Fibroblast of villous mesenchyme (primary cell): ENCODE data around the gene TRIM67. TPM values are rescaled to one million over a fixed set of nuclear protein-coding genes. Genes with fewer than 3 reads are reported as not detected.

Experiments
- DNase-seq: peaks from one replicate; pipeline ENCODE4 v3.0.0-alpha.2; 2010; ENCODE audit warnings: low read depth
- H3K4me3 ChIP-seq: 2 replicates; pipeline ENCODE4 v1.5.1; 2011; ENCODE audit warnings: low read depth, mild to moderate bottlenecking, low read length
- CTCF ChIP-seq: IDR thresholded peaks from 2 replicates; pipeline ENCODE4 v1.5.1; 2012; ENCODE audit warnings: low read depth, mild to moderate bottlenecking, low read length; ENCODE audit not compliant: insufficient read depth
- total RNA-seq: library from RNA; depleted of rRNA; stranded (reverse); fragments of >200 nt; gene quantifications from 2 replicates; pipeline ENCODE4 v1.2.3, GENCODE V29; 2012

Gene TRIM67
- total RNA-seq, 1 donor = not detected

GRCh38 chr1:231188072-231188471, 26.2 kb downstream of the TRIM67 start:
- no peak for DNase-seq
- H3K4me3 ChIP-seq = no peak overlapping the region
- no peak for TF ChIP-seq CTCF

DNA sequence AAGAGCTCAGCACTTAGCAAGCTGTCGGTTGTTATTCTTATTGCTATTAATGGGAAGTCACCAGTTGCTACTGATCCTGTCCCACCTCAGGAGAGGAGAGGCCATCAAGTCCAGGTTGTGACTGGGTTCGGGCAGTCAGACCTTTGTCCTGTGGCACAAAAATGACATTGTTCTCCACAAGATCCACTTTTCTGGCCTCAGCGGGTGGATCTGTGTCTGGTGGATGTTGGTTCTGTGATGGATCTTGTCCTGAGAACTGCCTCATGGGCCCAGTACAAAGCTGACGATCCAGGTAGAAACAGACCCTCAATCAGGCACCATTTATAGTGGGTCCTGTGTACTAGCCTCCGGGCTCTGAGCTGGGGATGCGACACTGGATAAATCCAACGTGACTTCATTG, 26.9 kb downstream of the TRIM67 start:
- H3K4me3 ChIP-seq = no peak overlapping the region
- no peak for TF ChIP-seq CTCF
- no peak for DNase-seq

- H3K4me3 ChIP-seq = no peak overlapping the region
- DNase-seq = no peak
- TF ChIP-seq CTCF = no peak
Observed at GRCh38 chr1:231189683-231190270, 27.9 kb downstream of the TRIM67 start.

DNA sequence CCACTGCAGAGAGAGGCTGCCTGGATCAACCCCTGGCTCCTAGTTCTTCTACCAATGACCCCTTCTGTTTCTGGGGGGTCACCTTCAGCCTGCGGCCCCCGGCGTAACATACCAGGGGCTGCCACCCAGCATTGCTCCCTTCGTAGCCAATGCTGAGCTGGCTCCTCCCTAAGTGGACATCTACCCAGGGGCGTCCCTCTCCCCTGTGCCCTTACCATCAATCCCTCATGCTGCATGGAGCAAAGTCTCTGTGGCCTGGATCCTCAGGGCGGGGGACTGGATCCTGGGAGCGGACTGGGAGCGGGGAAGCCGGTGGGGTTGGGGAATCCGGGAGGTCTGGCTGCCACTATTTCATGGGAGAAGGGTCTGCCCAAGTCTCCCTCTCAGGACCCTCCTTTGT, 28.6 kb downstream of the TRIM67 start:
- DNase-seq = no peak
- TF ChIP-seq CTCF = no peak

GRCh38 chr1:231192620-231193163, 30.8 kb downstream of the TRIM67 start:
- TF ChIP-seq CTCF = no peak
- no peak overlapping the region for H3K4me3 ChIP-seq
- DNase-seq = peak; percentile 9

More for the DNA sequence above, 28.6 kb downstream of the TRIM67 start:
- H3K4me3 ChIP-seq = no peak overlapping the region

GRCh38 chr1:231193710-231194340, 32.0 kb downstream of the TRIM67 start:
- DNase-seq = no peak
- H3K4me3 ChIP-seq = no peak overlapping the region
- no peak for TF ChIP-seq CTCF
